ENCODE measurements around the gene MARCHF5.
"Not testable (repeated sequence)": the region's sequence is repeated elsewhere in the genome, so short reads cannot be mapped to it uniquely, and the experiment has no call there.

Gene MARCHF5

DNA sequence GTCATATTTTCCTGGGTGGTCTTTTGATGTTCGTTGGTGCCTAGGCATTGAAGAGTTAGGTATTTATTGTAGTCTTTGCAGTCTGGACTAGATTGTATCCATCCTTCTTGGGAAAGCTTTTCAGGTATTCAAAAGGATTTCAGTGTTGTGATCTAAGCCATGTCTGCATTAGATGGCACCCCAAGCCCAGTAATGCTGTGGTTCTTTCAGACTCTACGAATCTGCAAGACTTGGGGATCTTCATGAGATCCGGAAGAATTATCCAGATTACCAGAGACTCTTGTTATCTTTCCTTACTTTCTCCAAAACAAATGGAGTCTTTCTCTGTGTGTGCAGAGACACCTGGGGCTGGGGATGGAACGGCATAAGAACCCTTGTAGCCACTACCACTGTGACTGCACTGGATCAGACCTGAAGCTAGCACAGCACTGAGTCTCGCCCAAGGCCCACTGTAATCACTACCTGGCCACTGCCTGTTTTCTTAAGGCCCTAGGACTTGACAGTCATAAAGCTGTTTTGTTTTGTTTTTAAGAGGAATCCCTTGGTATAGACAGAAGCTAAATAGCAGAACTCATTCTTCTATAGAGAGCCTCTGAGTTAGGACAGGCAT, 75.5 kb downstream of the MARCHF5 start:
- Histone ChIP-seq H3K27me3 (ENCODE audit: control insufficient read depth, insufficient read depth, low read length) (no peaks in the 10 kb centered on the region), H3K27ac (ENCODE audit: low read depth, low read length) (no peak overlapping the region), H3K4me3 (ENCODE audit: low read length) (no peak overlapping the region), H3K36me3 (ENCODE audit: control insufficient read depth, insufficient read depth, low read length) (no peaks in the 10 kb centered on the region), H3K9ac (ENCODE audit: low read length) (no peak overlapping the region), H3K4me1 (ENCODE audit: control insufficient read depth, insufficient read depth, low read length) (no peaks in the 10 kb centered on the region)

DNA sequence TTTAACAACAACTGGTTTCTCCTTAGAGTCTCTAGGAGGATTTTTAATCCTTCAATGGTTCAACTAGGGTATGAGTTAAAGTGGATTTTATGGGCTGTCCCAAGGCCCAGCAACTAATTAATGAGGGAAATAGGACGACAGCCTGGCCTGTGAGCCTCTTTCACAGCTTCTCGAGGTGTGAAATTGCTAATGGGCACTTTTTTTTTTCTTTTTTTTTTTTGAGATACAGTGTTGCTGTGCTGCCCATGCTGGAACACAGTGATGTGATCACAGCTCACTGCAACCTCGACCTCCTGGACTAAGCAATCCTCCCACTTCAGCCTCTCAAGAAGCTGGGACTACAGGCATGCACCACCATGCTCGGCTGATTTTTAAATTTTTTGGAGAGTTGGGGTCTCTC, 87.0 kb downstream of the MARCHF5 start:
- no peak overlapping the region for H3K9ac ChIP-seq (ENCODE audit: low read length)
- no peaks in the 10 kb centered on the region for H3K27me3 ChIP-seq (ENCODE audit: control insufficient read depth, insufficient read depth, low read length)
- no peaks in the 10 kb centered on the region for H3K4me1 ChIP-seq (ENCODE audit: control insufficient read depth, insufficient read depth, low read length)
- no peak overlapping the region for H3K27ac ChIP-seq (ENCODE audit: low read depth, low read length)
- H3K4me3 ChIP-seq (ENCODE audit: low read length), result no peak overlapping the region
- H3K36me3 ChIP-seq (ENCODE audit: control insufficient read depth, insufficient read depth, low read length), result no peaks in the 10 kb centered on the region

DNA sequence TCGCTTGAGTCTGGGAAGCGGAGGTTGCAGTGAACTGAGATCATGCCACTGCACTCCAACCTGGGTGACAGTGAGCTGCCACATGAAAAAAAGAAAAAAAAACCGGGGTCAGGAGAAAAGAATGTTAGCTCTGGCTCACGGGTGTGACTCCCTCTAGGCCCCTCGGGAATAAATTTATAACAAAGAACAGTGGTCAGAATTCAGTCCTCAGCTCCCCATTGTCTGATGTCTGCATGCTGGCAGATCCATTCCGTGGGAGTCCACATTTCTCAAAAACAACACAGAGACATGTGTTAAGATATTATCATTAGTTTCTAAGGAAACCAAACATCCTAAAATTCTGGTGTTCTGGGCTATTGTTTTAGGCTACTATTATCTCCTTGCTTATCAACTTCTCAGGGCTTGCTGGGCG, 90.6 kb downstream of the MARCHF5 start:
- Histone ChIP-seq H3K36me3 (ENCODE audit: control insufficient read depth, insufficient read depth, low read length) (no peaks in the 10 kb centered on the region), H3K4me1 (ENCODE audit: control insufficient read depth, insufficient read depth, low read length) (no peaks in the 10 kb centered on the region), H3K27ac (ENCODE audit: low read depth, low read length) (no peak overlapping the region), H3K27me3 (ENCODE audit: control insufficient read depth, insufficient read depth, low read length) (no peaks in the 10 kb centered on the region), H3K9ac (ENCODE audit: low read length) (no peak overlapping the region), H3K4me3 (ENCODE audit: low read length) (no peak overlapping the region)

DNA sequence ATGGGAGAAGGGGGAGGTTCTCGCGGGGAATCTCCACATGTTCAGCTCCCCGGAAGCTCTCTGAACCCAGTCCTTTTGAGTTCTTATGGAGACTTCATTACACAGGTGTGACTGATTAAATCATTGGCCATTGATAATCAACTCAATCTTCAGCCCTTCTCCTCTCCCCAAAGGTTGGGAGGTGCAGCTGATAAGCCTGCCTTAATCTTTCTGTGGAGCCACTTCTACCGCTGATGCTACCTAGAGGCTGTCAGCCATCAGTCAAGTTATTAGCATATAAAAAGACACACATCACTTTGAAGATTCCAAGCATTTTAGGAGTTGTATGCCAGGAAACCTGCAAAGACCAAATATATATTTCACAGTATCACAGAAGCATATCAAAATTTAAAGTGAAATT, 91.7 kb downstream of the MARCHF5 start:
- H3K27ac ChIP-seq (ENCODE audit: low read depth, low read length), result no peak overlapping the region
- H3K4me3 ChIP-seq (ENCODE audit: low read length), result no peak overlapping the region
- H3K36me3 ChIP-seq (ENCODE audit: control insufficient read depth, insufficient read depth, low read length), result no peaks in the 10 kb centered on the region
- no peaks in the 10 kb centered on the region for H3K4me1 ChIP-seq (ENCODE audit: control insufficient read depth, insufficient read depth, low read length)
- no peak overlapping the region for H3K9ac ChIP-seq (ENCODE audit: low read length)
- no peaks in the 10 kb centered on the region for H3K27me3 ChIP-seq (ENCODE audit: control insufficient read depth, insufficient read depth, low read length)

DNA sequence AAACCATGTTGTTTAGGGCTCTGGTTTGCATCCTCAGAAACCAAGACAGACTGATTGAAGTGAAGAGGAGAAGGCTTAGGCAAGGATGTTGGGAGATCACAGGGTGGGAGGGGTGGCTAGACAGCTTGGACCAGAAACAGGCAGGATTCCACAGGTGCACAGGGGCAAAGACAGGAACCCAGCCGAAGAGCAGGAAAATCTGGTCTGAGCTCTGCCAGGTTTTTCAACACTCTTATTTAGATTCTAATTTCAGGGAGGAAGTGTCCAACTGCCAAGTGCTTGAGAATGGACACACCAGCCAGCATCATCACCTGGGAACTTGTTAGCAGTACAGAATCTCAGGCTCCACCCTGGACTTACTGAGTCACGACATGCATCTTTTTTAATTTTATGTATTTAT, 93.8 kb downstream of the MARCHF5 start:
- Histone ChIP-seq H3K4me1 (ENCODE audit: control insufficient read depth, insufficient read depth, low read length) (no peaks in the 10 kb centered on the region), H3K27me3 (ENCODE audit: control insufficient read depth, insufficient read depth, low read length) (no peaks in the 10 kb centered on the region), H3K9ac (ENCODE audit: low read length) (no peak overlapping the region), H3K27ac (ENCODE audit: low read depth, low read length) (no peak overlapping the region), H3K4me3 (ENCODE audit: low read length) (no peak overlapping the region), H3K36me3 (ENCODE audit: control insufficient read depth, insufficient read depth, low read length) (no peaks in the 10 kb centered on the region)

DNA sequence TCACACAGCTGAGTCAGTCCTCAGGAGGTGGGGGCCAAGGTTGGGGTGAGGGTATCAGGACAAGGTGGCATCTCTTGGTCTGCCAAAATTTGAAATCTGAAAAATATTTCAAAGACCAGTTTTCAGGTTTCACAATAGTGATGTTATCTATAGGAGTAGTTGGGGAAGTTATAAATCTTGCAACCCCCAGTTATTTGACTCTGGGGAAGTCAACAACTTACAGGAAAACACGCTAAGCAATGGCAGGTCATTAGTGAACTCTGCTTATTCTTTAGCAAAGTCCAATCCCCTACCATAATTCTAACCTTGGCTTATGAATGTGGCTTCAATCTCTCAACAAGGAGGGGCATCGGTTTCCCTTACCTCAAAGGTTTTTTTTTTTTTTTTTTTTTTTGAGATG, 94.9 kb downstream of the MARCHF5 start:
- Histone ChIP-seq H3K27me3 (ENCODE audit: control insufficient read depth, insufficient read depth, low read length) (no peaks in the 10 kb centered on the region), H3K9ac (ENCODE audit: low read length) (no peak overlapping the region)

DNA sequence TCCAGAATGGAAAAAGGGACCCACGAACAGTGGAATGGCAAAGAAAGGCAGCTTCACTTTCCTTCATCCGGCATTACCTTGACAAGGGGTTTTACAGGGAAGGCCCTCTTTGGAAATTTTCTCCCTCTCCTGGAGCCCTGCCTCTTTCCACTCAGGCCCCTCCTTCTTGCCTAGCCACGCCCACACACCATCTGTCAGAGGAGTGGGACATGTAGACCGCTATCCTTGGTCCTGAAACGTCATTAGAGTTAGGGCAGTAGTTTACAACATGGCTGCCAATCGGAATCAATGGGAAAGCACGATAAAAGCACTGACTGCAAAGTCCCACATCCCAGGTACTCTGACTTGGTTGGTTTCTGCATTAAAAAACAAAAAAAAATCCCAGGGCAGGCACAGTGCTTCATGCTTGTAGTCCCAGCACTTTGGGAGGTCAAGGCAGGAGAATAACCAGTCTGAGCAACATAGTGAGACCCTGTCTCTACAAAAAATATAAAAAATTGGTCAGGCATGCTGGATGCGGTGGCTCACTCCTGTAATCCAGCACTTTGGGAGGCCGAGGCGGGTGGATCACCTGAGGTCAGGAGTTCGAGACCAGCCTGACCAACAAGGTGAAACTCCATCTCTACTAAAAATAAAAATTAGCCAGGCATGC, 96.4 kb downstream of the MARCHF5 start:
- no peaks in the 10 kb centered on the region for H3K4me1 ChIP-seq (ENCODE audit: control insufficient read depth, insufficient read depth, low read length)
- H3K4me3 ChIP-seq (ENCODE audit: low read length), result no peak overlapping the region
- H3K27me3 ChIP-seq (ENCODE audit: control insufficient read depth, insufficient read depth, low read length), result no peaks in the 10 kb centered on the region
- no peaks in the 10 kb centered on the region for H3K36me3 ChIP-seq (ENCODE audit: control insufficient read depth, insufficient read depth, low read length)
- H3K9ac ChIP-seq (ENCODE audit: low read length), result no peak overlapping the region
- no peak overlapping the region for H3K27ac ChIP-seq (ENCODE audit: low read depth, low read length)

More for the DNA sequence above, 94.9 kb downstream of the MARCHF5 start:
- Histone ChIP-seq H3K4me3 (ENCODE audit: low read length) (no peak overlapping the region), H3K36me3 (ENCODE audit: control insufficient read depth, insufficient read depth, low read length) (no peaks in the 10 kb centered on the region), H3K27ac (ENCODE audit: low read depth, low read length) (no peak overlapping the region), H3K4me1 (ENCODE audit: control insufficient read depth, insufficient read depth, low read length) (no peaks in the 10 kb centered on the region)

DNA sequence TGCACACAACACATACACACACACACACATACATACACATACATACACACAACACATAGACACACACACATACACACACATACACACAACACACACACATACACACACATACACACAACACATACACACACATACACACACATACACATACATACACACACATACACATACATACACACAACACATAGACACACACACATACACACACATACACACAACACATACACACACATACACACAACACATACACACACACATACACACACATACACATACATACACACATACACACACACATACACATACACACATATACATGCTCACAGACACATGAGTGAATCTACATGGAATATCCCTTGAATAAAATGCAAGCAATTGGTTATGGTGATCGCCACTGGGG, 102.2 kb downstream of the MARCHF5 start:
- not testable (repeated sequence) for H3K9ac ChIP-seq (ENCODE audit: low read length); H3K27ac ChIP-seq (ENCODE audit: low read depth, low read length); H3K36me3 ChIP-seq (ENCODE audit: control insufficient read depth, insufficient read depth, low read length); H3K4me1 ChIP-seq (ENCODE audit: control insufficient read depth, insufficient read depth, low read length); H3K4me3 ChIP-seq (ENCODE audit: low read length); H3K27me3 ChIP-seq (ENCODE audit: control insufficient read depth, insufficient read depth, low read length)

DNA sequence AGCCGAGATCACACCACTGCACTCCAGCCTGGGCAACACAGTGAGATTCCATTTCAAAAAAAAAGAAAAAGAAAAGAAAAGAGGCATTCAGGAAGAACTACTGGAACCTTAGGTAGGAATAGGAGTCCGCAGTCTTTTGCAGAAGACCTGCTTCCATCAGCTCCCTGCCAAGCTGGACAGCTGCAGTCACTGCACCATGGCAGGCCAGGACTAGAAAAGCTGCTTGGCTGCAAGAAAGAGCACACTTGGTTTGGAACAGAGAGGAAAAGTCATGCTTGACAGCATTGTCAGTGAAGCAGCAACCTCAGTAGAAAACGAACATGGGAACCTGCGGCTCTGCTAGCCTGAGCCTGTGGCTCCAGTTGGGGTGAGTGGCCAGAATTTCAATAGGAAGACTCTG, 104.3 kb downstream of the MARCHF5 start:
- Histone ChIP-seq H3K4me3 (ENCODE audit: low read length) (no peak overlapping the region), H3K36me3 (ENCODE audit: control insufficient read depth, insufficient read depth, low read length) (no peaks in the 10 kb centered on the region)

DNA sequence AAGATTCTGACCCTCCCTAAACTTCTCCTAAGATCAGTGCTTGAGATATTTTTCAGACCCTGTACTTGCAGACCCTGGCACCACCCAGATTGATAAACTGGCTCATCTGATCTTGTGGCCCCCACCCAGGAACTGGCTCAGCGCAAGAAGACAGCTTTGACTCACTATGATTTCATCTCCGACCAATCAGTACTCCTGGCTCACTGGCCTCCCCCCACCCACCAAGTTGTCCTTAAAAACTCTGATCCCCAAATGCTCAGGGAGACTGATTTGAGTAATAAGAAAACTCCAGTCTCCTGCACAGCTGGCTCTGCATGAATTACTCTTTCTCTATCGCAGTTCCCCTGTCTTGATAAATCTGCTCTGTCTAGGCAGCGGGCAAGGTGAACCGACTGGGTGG, 111.3 kb downstream of the MARCHF5 start:
- H3K36me3 ChIP-seq (ENCODE audit: control insufficient read depth, insufficient read depth, low read length); H3K27ac ChIP-seq (ENCODE audit: low read depth, low read length); H3K4me1 ChIP-seq (ENCODE audit: control insufficient read depth, insufficient read depth, low read length); H3K27me3 ChIP-seq (ENCODE audit: control insufficient read depth, insufficient read depth, low read length); H3K4me3 ChIP-seq (ENCODE audit: low read length); H3K9ac ChIP-seq (ENCODE audit: low read length): not testable (repeated sequence)

More for the DNA sequence above, 104.3 kb downstream of the MARCHF5 start:
- Histone ChIP-seq H3K4me1 (ENCODE audit: control insufficient read depth, insufficient read depth, low read length) (no peaks in the 10 kb centered on the region), H3K9ac (ENCODE audit: low read length) (no peak overlapping the region), H3K27me3 (ENCODE audit: control insufficient read depth, insufficient read depth, low read length) (no peaks in the 10 kb centered on the region), H3K27ac (ENCODE audit: low read depth, low read length) (no peak overlapping the region)
